Loucy (cell line): Measurements from ENCODE around the gene FETUB.

Experiments
- CTCF ChIP-seq: fragments of 200-600 bp; sonication (generic); conservative IDR thresholded peaks from 2 replicates; pipeline ENCODE4 v1.5.1; 2014; ENCODE audit warnings: mild to moderate bottlenecking, antibody characterized with exemption, low read length
- EZH2phosphoT487 ChIP-seq: fragments of 200-600 bp; IDR thresholded peaks from 2 replicates; pipeline ENCODE4 v1.6.1; 2018; ENCODE audit warnings: antibody characterized with exemption, mild to moderate bottlenecking, moderate library complexity, borderline replicate concordance

- TF ChIP-seq CTCF (no peak), EZH2phosphoT487 (no peak)
These were observed 27.2 kb upstream of the FETUB start, which contains the start of gene AHSG for GRCh38 chr3:186612721-186613636.
